Hematopoietic multipotent progenitor cell (in vitro differentiated cells): ENCODE results near the gene RASSF5. TPM values are rescaled to one million over a fixed set of nuclear protein-coding genes. Genes with fewer than 3 reads are reported as not detected.
"Not testable (repeated sequence)": the region's sequence is repeated elsewhere in the genome, so short reads cannot be mapped to it uniquely, and the experiment has no call there.

ENCODE experiments used
- DNase-seq, 3 donors: peaks; one replicate each; pipeline ENCODE4 v3.0.0-alpha.2; 2011 to 2015; ENCODE audit warnings: low read depth in 2 of 3, low spot score in 2 of 3
- total RNA-seq: library from RNA; depleted of rRNA; stranded (reverse); fragments of >200 nt; gene quantifications from one replicate; pipeline ENCODE4 v1.2.3, GENCODE V29; 2012

RASSF5 gene
- total RNA-seq, 1 donor, result 19.1 TPM

- no peak for DNase-seq
Measured at GRCh38 chr1:206476058-206476457, 31.3 kb upstream of the RASSF5 start.

- no peak for DNase-seq
Measured at GRCh38 chr1:206476591-206476990, 30.7 kb upstream of the RASSF5 start.

GRCh38 chr1:206477110-206477509 lies 30.2 kb upstream of the RASSF5 start:
- DNase-seq, result no peak

- no peak for DNase-seq
Measured at GRCh38 chr1:206477581-206478380, 29.6 kb upstream of the RASSF5 start.

- no peak for DNase-seq
Measured at GRCh38 chr1:206478746-206479145, 28.6 kb upstream of the RASSF5 start.

- peak; percentile 47 to 83 (median 68) for DNase-seq
Measured at GRCh38 chr1:206479183-206480125, 27.9 kb upstream of the RASSF5 start.

- no peak for DNase-seq
Measured at GRCh38 chr1:206480211-206480610, 27.1 kb upstream of the RASSF5 start.

- no peak for DNase-seq
Measured at GRCh38 chr1:206482611-206483010, 24.7 kb upstream of the RASSF5 start.

GRCh38 chr1:206483864-206484263 lies 23.5 kb upstream of the RASSF5 start:
- DNase-seq, result not testable (repeated sequence)

GRCh38 chr1:206484901-206485300 lies 22.4 kb upstream of the RASSF5 start:
- DNase-seq, result no peak

- no peak for DNase-seq
Measured at GRCh38 chr1:206486995-206487788, 20.1 kb upstream of the RASSF5 start.

GRCh38 chr1:206487970-206488369 lies 19.4 kb upstream of the RASSF5 start:
- DNase-seq, result no peak

GRCh38 chr1:206488466-206488865 lies 18.9 kb upstream of the RASSF5 start:
- no peak for DNase-seq

GRCh38 chr1:206489980-206490770 lies 17.2 kb upstream of the RASSF5 start:
- peak in 1 of 3 donors; percentile 76 for DNase-seq

GRCh38 chr1:206490771-206491405 lies 16.4 kb upstream of the RASSF5 start:
- DNase-seq, result no peak

- DNase-seq, result no peak
Measured at GRCh38 chr1:206491616-206492015, 15.7 kb upstream of the RASSF5 start.

- DNase-seq, result no peak
Measured at GRCh38 chr1:206492589-206492988, 14.7 kb upstream of the RASSF5 start.

GRCh38 chr1:206493279-206493678 lies 14.1 kb upstream of the RASSF5 start:
- DNase-seq, result no peak

- DNase-seq, result no peak
Measured at GRCh38 chr1:206495011-206495461, 12.3 kb upstream of the RASSF5 start.
